HG03045 (cell line): ENCODE results near the gene SPOCD1.

Experiments used
- ATAC-seq: cut with Tn5 transposase; IDR thresholded peaks from one replicate; pipeline ENCODE4 v1.9.1; 2021; ENCODE audit warnings: mild to moderate bottlenecking, moderate library complexity; ENCODE audit not compliant: unreplicated experiment

Gene SPOCD1

GRCh38 chr1:31758823-31759222 lies 57.0 kb downstream of the SPOCD1 start:
- ATAC-seq: no peak

GRCh38 chr1:31757989-31758388 lies 57.8 kb downstream of the SPOCD1 start:
- ATAC-seq: no peak

DNA sequence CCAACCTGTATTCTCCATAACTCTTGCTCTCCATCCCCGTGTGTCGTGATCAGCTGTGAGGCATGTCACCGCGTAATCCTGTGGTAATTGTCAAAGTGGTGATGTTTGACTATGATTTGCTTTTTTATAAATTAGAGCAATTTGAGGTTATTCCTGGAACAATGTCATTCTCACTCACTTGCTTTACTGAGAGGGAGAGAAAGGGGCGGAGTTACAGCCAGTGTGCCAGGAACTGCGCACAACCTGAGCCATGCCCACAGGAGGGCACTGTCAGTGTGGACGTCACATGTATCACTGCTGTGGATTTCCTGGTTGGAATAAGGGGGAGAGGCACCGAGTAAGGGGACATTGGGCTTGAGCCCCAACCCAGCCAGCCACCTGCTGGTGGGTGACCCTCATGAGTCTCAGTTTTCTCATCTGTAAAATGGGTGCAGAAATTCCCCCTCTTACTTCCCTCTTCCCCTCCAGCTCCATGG lies 58.6 kb downstream of the SPOCD1 start:
- ATAC-seq: no peak

- ATAC-seq: no peak
Observed at GRCh38 chr1:31756578-31756977, 59.2 kb downstream of the SPOCD1 start.

DNA sequence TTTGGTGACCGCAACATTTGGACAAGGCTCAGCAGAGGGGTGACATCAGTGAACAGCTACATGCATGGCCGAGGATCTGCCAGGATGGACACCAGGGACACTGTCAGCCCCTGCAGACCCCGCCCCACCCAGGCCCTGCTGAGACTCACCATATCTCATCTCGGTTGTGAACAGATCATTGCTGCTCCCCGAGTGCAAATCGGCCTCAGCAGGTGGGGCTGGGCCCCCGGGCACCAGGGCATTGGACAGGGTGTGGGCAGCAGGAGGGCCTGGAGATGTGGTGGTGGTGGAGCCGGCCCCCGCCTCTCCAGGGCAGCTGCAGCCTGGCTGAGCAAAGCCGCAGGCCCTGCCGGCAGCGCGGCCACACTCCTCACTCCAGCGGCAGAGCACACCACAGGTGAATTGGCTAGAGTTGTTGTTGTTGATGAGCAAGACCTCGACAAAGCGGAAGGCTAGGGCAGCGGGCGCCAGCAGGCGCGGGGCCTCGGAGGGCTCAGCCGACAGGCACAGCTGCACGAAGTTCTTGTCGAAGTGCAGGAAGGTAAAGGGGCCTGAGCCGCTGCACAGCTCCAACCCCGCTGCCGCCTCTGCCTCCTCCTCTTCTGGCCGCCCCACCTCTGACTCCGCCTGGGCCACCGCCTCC lies 59.9 kb downstream of the SPOCD1 start:
- no peak for ATAC-seq

- no peak for ATAC-seq
Observed at GRCh38 chr1:31755197-31755611, 60.6 kb downstream of the SPOCD1 start.

DNA sequence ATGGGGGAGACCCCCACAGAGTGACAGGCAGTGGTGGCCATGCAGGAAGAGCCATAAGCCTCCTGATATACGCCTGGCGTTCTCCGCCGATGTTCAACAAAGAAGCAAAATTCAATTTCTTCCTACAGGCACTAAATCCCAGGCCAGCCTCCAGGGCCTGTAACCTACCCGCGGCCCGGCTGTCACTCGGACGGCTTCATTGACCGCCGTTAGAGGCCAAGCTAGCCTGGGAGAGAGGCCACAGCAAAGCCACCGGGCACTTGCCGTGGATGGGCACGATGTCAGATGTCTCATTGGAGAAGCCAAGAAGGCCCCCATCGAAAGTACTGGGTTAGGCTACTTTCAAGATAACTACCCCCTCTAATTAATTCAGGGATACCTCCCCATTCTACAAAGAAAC lies 61.4 kb downstream of the SPOCD1 start:
- no peak for ATAC-seq

- ATAC-seq: no peak
Observed at GRCh38 chr1:31753707-31754349, 62.0 kb downstream of the SPOCD1 start.

DNA sequence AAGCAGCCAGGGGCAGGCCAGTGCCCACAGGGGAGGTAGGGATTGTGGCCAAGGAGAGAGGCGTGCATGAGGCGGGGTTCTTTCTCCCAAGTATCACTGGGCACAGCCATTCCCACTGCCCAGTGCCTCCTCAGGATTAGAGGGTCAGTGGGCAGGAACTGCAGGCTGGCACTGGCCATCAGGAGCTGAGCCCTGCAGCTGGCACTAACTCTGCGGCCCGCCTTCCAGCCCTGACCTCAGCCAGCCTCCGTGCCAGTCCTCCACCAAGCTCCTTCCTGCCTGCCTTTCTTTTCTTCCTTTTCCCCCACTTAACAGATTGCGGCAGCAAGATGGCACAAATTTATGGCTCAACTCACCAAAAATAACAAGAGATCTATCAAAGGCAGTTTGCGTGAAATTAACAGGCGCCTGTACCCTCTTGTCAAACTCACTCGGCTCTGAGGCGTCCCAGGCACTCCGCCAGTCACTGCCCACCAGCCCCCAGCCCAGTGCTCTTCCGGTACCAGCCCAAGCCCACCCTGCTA lies 62.8 kb downstream of the SPOCD1 start:
- ATAC-seq: no peak

- ATAC-seq: no peak
Observed at GRCh38 chr1:31752258-31752657, 63.6 kb downstream of the SPOCD1 start.

GRCh38 chr1:31751822-31752241 lies 64.0 kb downstream of the SPOCD1 start:
- ATAC-seq: no peak

DNA sequence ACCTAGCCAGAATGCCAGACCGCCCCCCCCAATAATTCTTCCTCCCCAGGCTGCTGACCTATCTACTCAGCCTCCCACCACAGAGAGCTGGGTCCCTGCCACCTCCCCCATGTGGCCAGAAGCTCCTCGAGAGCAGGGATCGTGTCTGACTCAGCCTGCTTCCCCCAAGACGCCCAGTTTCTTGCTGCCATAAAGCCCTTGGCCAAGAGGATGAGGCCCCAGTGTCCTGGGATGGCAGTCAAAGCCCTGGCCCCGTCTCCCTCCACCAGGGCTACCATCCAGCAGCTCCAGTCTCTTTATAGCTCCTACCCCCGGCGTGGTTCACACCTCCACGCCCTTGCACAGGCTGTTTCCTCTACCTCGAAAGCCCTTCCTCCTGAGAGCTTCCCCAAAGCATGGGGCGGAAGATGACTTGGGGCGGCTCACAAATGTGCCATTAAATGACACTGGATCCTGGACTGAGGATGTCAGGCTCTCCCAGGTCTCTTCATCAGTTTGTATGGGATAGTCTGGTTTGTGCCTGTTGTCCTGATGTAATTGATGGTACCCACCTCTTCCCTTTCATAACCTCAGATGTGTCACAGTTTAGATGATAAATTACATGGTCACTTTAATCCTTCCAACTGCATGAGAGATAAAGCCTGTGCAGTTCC lies 64.8 kb downstream of the SPOCD1 start:
- no peak for ATAC-seq

- ATAC-seq: no peak
Observed at GRCh38 chr1:31749785-31750735, 65.8 kb downstream of the SPOCD1 start.

GRCh38 chr1:31748365-31748764 lies 67.5 kb downstream of the SPOCD1 start:
- no peak for ATAC-seq

GRCh38 chr1:31747304-31747703 lies 68.5 kb downstream of the SPOCD1 start:
- no peak for ATAC-seq

- no peak for ATAC-seq
Observed at GRCh38 chr1:31746687-31747086, 69.1 kb downstream of the SPOCD1 start.

GRCh38 chr1:31745946-31746670 lies 69.7 kb downstream of the SPOCD1 start:
- ATAC-seq: no peak

- ATAC-seq: no peak
Observed at GRCh38 chr1:31745096-31745945, 70.5 kb downstream of the SPOCD1 start.
